Renal cortical epithelial cell (primary cell): ENCODE results near the gene GOLGA7B. TPM values are rescaled to one million over a fixed set of nuclear protein-coding genes. Genes with fewer than 3 reads are reported as not detected.

Experiments used
- DNase-seq: peaks from one replicate; pipeline ENCODE4 v3.0.0-alpha.2; 2011; ENCODE audit warnings: low read depth
- total RNA-seq: library from RNA; depleted of rRNA; stranded (reverse); fragments of >200 nt; gene quantifications from 2 replicates; pipeline ENCODE4 v1.2.3, GENCODE V29; 2014

GOLGA7B gene
- total RNA-seq, 1 donor from 2014 or later: 0.05 TPM

DNA sequence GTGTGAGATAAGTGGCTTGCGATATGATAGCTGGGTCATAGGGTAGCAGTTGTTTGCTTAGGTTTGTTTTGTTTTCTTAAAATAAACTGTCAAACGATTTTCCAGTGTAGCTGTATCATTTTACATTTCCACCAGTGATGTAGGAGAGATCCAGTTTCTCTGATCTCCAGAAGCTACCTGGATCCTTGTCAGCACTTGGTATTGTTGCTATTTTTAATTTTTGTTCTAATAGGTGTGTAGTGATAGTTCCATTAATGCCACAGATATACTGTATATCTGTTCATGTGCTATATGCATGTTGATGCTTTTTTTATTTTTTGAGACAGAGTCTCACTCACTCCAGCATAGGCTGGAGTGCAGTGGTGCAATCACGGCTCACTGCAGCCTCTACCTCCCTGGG is 44.4 kb downstream of the GOLGA7B start:
- DNase-seq: no peak

DNA sequence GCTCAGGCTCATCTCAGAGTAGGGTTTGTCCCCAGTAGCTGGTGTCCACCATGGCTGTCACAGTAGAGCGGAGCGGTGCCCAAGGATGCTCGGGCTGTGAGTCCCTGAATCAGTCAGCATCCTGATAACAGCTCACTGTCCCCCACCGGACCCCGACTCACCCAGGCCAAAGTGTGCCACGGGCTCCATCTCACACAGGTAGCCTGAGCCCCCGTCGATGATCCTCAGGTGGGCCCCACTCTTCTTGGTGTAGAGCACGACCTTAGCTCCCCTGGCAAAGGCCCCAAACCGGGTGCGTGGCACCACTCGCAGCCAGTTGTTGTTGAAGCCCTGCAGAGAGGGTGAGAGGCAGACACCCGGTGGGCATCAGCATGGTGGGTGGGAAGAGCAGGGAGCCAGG is 45.4 kb downstream of the GOLGA7B start:
- no peak for DNase-seq

DNA sequence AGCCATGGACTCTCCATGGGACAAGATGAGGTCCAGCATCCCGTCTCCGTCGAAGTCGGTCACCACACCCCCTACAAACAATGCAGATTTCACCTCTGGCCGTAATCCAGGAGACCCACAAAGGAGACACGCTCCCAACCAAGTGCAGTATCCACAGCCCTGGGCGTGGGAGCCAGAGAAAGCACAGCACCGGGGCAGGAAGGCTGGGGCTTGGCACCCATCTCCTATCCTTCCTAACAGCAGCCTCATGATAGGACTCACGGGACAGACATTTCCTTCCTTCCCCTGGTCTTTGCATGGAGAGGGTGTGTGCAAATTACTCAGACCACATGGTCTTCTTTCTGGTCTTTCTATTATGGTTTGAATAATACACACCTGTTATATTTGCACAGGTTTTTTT is 46.3 kb downstream of the GOLGA7B start:
- DNase-seq: no peak

DNA sequence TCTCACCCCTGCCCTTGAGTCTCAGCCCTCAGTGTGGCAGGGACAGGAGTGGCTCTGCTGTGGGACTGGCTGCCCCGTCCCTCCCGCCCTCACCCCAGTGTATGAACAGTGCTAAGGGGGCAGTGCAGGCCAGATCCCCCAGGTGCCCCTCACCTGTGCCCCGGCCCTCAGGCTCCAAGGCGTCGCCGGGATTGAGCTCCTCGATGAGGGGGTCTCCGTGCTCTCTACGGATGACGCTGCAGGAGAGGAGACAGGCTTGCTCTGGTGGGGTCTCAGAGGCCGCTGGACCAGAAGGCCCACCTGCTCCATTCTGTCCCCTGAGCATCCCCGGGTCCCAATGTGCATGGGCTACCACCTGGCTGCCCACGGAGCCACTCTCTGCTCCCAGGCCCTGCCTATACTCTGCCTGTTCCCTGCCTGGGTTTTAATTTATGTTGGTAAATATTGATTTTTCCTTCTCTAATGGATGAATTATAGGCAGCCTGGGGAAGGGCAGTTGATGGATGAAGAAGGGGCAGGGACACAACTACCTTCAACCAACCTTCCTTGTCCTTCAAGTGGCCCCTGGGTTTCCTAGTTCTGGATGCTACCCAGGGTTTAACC is 47.2 kb downstream of the GOLGA7B start:
- DNase-seq: no peak

DNA sequence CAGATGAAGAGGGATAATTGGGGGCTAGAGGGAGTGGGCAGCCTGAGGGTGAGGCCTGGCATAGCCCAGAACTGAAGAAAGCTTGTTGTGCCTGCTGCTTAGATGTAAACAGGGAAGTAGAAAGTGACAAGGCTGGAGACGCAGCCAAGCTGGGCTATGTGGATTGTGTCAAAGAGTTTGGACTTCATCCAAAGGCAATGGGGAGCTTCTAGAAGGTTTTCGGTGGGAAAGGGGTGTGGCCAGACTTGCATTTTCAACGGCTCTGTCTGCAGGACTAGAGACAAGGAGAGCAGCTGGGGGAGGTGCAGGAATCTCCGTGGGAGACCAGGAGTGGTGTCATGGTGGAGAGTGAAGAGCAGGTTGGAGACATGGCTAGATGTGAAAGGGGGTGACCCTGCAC is 48.8 kb downstream of the GOLGA7B start:
- peak; percentile 29 for DNase-seq

- no peak for DNase-seq
Observed at GRCh38 chr10:97901381-97901780, 51.7 kb downstream of the GOLGA7B start.

- no peak for DNase-seq
Observed at GRCh38 chr10:97903128-97904017, 53.7 kb downstream of the GOLGA7B start.

DNA sequence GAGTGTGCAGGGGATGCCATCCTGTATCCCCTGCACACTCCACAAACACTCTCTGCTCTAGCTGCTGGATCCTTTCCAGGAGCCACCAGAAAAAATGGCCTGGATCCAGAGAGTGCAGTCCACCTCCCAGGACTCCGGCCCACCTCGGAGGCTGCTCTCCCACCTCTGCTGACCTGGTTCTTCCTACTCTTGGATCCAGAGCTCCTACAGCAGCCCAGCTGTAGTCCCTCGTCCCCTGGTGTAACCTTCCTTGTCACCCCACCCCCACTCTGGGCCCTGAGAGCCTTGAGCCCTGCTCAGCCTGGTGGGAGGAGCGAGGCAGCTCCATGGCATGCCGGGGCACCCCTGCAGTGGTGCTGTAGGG is 54.4 kb downstream of the GOLGA7B start:
- no peak for DNase-seq

GRCh38 chr10:97904576-97904975 is 54.9 kb downstream of the GOLGA7B start:
- DNase-seq: no peak

DNA sequence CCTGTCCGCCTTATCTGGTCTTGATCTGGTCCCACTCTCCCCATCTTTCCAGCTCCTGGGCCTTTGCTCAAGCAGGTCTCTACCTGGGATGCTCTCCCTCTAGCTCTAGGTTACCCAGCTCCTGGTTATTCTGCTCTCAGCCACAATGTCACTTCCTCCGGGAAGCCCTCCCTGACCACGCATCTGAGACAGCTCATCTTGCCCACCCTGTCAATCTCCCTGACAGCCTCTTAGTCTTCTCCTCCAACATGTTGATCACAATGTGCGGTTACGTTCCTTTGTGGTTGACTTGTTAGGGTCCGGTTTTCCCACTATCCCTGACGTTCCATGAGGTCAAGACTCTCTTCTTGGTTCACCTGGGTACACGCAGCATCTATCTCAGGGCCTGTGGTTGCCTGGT is 55.6 kb downstream of the GOLGA7B start:
- DNase-seq: no peak

DNA sequence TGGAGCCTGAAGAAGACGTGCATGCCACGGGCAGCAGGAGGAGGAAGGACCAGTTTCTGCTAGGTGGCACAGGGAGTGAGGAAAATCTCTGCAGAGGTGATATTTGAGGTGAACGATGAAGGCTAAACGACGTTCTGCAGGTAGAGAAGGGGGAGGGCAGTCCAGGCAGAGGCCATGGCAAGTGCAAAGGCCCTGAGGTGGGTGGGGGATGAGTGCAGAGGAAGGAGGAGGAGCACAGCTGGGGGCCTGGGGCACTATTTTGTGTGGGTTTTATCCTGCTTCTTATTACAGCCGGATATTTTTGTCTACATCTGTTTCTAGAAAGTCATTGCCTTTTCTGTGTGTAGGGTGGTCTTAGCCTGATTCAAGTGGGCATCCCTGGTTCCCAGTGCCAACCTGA is 57.6 kb downstream of the GOLGA7B start:
- no peak for DNase-seq

DNA sequence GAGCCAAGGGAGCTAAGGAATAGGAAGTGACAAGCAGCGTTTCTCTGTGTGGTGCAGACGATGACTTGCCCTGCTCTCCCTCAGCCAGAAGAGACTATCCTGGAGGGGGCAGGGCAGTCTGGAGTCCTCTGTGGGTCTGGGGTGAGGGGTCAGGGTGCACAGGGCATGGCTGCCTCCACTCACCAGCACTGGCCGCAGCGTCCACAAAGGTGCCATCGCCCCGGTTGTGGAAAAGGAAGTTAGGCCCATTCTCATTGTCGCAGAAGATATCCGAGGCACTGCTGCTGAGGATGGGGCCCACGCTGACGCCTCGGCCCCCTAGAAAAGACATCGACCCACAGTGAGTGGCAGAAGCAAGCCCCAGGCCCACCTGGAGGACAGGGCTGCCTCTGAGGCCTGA is 58.2 kb downstream of the GOLGA7B start:
- no peak for DNase-seq

- no peak for DNase-seq
Observed at GRCh38 chr10:97910661-97911060, 61.0 kb downstream of the GOLGA7B start.

DNA sequence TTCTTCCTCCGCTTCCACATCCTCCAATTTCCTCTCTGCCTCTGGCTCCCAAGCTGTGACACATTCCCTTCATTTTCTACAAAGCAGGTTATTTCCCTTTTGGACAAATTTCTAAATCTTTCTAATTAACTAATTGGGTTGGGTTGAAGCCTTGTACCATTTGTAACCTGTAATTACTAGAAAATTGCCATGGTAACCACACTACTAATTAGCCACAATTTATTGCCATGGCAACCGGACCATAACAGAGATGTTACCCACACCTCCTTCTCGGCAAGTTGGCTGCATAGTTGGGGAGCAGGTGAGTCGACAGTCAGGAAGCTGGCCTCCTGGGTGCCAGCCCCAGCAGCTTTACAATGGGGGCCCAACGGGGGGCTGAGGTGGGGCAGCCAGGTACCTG is 61.6 kb downstream of the GOLGA7B start:
- no peak for DNase-seq

DNA sequence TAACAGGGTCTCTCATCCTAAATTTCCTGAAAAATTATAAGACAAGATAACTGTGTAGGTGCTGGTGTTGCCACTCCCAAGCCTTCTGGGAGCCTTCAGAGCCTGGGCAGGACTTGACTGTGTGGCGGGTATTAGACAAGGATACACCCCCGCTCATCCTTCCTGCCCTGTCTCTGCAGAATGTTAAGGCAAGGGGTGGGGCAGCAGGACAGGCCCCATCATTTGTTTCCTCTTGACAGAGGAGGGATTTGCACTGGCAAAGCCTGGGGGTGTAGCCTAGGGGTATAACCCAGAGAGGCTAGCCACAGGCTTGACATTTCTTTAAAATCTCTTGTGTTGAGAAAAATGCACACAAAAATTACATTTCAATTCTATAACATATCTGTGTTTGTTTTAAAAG is 63.5 kb downstream of the GOLGA7B start:
- DNase-seq: no peak

- no peak for DNase-seq
Observed at GRCh38 chr10:97913614-97914013, 64.0 kb downstream of the GOLGA7B start.

- no peak for DNase-seq
Observed at GRCh38 chr10:97914171-97914836, 64.7 kb downstream of the GOLGA7B start.

- peak; percentile 35 for DNase-seq
Observed at GRCh38 chr10:97914837-97915211, 65.2 kb downstream of the GOLGA7B start.

DNA sequence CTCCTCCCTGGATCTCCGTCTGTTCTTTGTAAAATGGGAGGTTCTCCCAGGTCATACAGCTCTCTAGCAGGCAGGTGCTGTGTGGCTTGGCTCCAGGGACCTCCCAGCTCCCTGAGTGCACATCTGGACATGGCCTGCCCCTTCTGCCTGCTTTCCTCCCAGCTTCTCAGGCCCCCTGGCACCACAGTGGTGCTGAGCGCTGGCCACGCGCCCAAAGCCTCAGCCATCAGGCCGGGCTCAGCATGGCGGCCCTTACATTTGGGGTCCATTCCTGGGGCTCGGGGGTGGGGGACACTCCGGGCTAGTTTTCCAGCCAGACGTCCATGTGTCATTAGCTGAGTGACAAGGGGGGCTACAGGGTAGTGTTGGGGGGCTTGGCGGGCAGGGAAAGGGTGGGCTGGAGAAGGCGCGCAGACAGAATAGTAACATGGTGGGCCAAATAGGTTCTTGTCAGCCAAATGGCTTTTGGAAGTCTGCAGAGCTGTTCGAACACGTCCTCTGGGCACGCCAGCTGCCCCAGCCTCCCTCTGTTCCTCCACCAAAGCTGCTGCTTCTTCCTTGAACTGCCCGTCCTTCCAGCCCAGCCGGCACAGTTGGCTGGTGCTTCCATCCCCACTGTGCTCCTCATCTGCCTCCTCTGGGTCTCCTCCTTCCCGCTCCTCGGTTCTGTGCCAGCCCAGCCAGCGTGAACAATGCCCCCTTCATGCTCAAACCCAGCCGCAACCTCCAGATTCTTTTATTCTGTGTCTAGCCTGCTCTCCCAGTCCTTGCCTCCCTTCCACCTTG is 65.9 kb downstream of the GOLGA7B start:
- DNase-seq: no peak

GRCh38 chr10:97916586-97916985 is 66.9 kb downstream of the GOLGA7B start:
- no peak for DNase-seq

- peak; percentile 7 for DNase-seq
Observed at GRCh38 chr10:97919012-97919411, 69.4 kb downstream of the GOLGA7B start.

- no peak for DNase-seq
Observed at GRCh38 chr10:97920865-97921264, 71.2 kb downstream of the GOLGA7B start.
